HG03469 (cell line): ENCODE data around the gene ACOXL.
"Not testable (repeated sequence)": the region's sequence is repeated elsewhere in the genome, so short reads cannot be mapped to it uniquely, and the experiment has no call there.

Experiments
- ATAC-seq: cut with Tn5 transposase; IDR thresholded peaks from one replicate; pipeline ENCODE4 v1.9.1; 2021; ENCODE audit warnings: mild to moderate bottlenecking, moderate library complexity, moderate number of reproducible peaks; ENCODE audit not compliant: unreplicated experiment

The ACOXL gene

GRCh38 chr2:110732422-110733413 is at the start of gene ACOXL:
TSS of gene ACOXL (plus strand) at chr2:110732573. CDS start at chr2:110768390, 35,817 bp downstream.
- ATAC-seq = no peak

GRCh38 chr2:110682872-110683271 is 49.5 kb upstream of the ACOXL start:
- no peak for ATAC-seq

GRCh38 chr2:110687775-110688484 is 44.4 kb upstream of the ACOXL start:
- ATAC-seq = not testable (repeated sequence)

- ATAC-seq = no peak
Measured at GRCh38 chr2:110688594-110689091, 43.7 kb upstream of the ACOXL start.

- no peak for ATAC-seq
Measured at GRCh38 chr2:110690083-110690965, 42.0 kb upstream of the ACOXL start.

GRCh38 chr2:110691612-110692258 is 40.6 kb upstream of the ACOXL start:
- no peak for ATAC-seq

- not testable (repeated sequence) for ATAC-seq
Measured at GRCh38 chr2:110695146-110695898, 37.1 kb upstream of the ACOXL start.

- not testable (repeated sequence) for ATAC-seq
Measured at GRCh38 chr2:110698253-110698652, 34.1 kb upstream of the ACOXL start.

GRCh38 chr2:110702514-110703380 is 29.6 kb upstream of the ACOXL start:
- ATAC-seq = no peak

GRCh38 chr2:110707386-110707965 is 24.9 kb upstream of the ACOXL start:
- ATAC-seq = no peak

GRCh38 chr2:110708455-110708854 is 23.9 kb upstream of the ACOXL start:
- ATAC-seq = no peak

GRCh38 chr2:110712737-110713136 is 19.6 kb upstream of the ACOXL start:
- ATAC-seq = no peak

GRCh38 chr2:110713513-110714362 is 18.6 kb upstream of the ACOXL start:
- ATAC-seq = peak; percentile 48

- no peak for ATAC-seq
Measured at GRCh38 chr2:110714452-110715224, 17.7 kb upstream of the ACOXL start.

GRCh38 chr2:110716959-110717645 is 15.3 kb upstream of the ACOXL start:
- ATAC-seq = no peak

- no peak for ATAC-seq
Measured at GRCh38 chr2:110717734-110718133, 14.6 kb upstream of the ACOXL start.
